ENCODE data around the gene LRIT2.

Gene LRIT2

DNA sequence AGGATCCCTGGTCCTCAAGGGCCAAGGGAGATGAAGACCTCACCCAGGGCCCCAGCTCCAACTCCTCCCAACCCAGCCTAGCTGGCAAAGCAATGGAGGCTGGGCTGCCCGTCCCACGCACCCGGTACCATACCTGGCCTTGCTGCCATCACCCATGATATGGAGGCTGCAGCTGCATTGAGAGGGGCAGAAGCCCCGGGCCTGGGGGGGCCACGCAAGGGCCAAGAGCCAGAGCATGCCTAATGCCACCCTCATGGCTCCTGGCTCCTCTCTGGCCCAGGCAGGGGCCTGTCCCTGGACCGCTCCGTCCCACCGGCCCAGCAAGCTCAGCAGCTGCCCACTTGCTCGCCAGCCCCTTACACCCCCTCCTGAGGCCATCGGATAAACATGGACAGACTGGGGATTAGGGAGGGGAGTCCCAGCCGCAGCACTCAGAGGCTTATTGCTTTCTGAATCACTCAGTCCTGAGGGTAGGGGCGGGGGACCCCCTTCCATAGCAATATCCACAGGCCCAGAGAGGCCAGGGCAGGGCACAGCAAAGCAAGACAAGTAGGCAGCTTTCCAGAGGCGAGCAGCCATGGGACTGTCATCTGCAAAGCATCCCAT, 15.9 kb upstream of the LRIT2 start, which contains the start of gene LRIT1:
TSS of gene LRIT1 (minus strand) at position 362 of the 606 bp plus-strand sequence. CDS start at position 255, 107 bp downstream.
- no peak for DNase-seq (ENCODE audit: low spot score)

DNA sequence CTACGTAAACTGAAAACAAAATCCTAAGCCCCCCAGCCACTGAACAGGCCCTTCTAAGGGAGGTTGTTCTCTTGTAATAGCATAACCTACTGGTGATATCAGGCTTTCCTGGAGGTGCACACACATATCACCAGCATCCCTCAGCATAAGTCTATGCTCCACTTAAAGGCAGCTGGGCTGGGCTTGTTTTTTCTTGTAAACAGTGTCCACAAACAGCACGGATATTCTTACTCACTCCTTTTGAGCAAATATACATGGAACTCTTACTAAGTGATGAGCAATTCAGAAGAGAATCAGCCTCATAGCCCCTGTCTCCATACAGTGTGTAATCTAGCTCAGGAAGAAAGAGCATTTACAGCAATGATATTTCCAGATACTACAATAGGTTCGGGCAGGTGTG, 13.6 kb upstream of the LRIT2 start:
- no peak for DNase-seq (ENCODE audit: low spot score)

DNA sequence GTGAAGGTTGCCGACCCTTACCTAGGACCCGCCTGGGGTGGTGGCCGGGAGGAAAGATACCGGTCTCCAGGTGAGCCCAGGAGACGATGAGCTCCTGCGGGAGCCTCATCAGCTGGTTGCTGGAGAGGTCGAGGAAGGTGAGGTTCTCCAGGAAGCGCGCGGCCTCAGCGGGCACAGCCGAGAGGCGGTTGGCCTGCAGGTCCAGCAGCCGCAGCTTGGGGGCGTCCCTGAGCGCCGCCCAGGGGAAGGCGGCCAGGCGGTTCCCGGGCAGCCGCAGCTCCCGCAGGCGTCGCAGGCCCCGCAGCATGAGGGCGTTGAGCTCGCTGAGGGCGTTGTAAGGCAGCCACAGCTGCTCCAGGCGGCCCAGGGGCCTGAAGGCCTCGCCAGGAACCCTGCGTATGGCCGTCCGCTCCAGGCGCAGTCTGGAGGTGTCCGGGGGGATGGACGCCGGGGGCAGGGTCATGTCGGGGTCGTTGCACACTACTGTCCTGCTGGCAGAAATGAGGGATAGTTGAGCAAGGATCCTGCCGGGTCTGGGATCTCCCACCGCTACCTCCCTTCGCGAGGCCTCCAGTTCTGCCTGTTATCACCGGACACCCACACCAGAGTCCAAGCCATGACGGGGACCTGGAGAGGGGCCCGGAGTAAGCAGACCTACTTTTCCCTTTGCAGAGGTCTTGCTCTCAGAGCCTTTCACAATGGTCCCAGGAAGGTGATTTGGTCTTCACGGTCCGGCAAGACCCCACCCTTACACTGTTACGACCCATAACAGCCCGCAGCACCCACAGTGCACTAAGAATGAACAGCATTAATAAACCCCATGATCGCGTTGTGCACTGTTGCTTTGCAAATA, 12.1 kb upstream of the LRIT2 start:
- DNase-seq (ENCODE audit: low spot score): no peak

DNA sequence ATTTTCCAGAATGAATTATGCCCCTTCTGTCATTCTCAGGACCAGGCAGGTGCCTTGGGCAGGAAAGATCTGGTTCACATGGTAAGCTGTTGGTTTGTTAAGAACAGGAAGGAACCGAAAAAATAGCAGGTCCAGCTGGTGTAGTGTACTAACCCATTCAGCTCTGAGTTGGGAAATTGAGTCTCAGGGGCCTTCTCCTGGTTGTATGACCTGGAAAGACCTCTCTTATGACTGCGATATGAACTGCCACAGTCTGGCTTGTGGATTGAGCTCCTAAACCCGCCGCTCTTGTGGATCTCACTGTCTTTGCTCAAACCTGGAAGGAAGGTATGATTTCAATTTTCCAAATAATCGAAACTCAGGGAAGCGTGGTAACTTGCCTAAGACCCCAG, 11.5 kb upstream of the LRIT2 start:
- no peak for DNase-seq (ENCODE audit: low spot score)

DNA sequence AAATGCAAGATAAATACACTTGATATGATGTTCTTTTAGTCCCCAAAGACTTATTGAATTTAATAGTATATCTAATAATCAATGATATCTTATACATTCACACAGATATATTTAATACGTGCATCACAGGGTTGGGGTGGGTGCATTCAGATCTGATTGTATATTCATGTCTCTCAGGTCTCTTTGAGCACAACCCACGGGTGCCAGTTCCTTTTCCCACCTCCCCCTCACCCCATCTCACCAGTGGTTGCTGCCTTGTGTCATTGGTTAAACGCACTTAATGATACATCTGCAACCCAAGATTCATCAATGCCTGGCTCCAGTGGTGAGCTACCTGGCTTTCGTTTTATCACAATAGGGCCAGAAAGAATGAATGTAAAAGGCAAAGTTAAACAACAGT, 9.8 kb upstream of the LRIT2 start:
- DNase-seq (ENCODE audit: low spot score): no peak

DNA sequence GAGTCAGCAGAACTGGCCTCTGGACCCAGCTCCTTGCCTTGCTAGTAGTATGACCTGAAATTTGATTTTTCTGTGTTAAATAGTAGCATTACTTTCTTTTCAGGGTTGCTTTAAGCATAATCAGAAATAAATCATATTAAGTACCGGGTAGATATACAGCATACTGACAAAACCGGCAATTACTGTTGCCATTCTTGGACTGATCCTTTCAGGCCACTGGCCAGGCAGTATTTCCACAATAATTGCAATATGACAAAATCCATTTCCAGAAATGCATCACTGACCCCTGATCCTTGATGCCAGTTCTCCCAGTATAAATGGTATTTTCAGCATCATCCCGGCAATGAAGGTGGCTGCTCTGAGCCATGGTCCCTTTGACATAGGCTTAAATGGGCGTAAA, 9.1 kb upstream of the LRIT2 start:
- DNase-seq (ENCODE audit: low spot score): no peak

DNA sequence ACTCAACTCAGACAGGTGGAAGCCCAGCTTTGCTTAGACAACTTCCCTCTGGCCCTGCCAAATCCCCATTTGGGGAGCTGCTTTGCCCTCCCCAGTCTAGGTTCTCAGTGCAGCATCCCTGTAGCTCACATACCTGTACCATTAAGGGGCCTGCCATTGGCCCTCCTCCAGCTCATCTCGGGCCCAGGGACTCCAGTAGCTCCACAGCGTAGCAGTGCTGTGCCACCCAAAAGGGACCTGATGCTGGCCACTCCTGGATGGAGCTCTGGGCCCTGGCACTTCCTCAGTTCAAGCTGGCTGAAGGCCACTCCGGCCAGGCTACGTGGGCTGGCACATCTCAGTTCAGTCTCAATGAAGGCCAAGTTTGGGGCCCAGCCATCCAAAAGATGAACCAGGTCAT, 8.6 kb upstream of the LRIT2 start:
- DNase-seq (ENCODE audit: low spot score): no peak

DNA sequence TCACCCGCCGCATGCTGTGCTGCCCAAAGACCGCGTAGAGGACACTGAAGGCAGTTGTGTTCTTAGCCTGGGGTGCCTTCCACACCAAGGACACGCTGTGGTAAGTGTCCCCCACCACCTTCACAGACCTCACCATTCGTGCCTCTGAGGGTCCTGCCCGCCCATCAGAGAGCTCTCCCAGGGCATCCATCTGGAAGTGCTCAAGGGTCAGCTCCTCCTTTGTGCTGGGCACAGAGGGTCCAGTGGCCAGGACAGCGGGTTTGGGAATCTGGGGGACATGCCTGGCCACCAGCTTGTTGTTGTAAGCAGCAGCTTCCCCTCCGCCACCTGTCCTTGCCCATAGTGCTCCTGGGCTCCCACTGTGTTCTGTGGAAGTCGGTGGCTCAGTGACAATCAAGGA, 7.0 kb upstream of the LRIT2 start:
- DNase-seq (ENCODE audit: low spot score): no peak

DNA sequence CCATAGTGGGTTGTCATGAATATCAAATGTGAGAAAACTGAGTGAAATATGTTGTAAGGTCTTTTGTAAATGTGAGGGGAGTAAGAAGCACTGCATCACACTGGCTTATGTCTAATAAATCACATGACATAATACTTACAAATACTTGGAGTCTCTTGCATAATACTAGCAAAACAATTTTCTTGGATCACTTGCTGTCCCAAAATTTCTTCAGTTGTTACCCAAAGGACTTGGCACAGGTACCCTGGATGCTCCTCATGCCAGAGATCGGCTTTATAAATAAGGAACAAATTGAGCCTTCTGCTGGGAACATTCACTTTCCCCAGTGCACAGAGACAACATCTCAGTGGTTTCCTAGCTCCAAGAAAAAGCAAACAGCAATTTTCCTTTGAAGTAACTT, 5.0 kb upstream of the LRIT2 start:
- DNase-seq (ENCODE audit: low spot score): no peak

DNA sequence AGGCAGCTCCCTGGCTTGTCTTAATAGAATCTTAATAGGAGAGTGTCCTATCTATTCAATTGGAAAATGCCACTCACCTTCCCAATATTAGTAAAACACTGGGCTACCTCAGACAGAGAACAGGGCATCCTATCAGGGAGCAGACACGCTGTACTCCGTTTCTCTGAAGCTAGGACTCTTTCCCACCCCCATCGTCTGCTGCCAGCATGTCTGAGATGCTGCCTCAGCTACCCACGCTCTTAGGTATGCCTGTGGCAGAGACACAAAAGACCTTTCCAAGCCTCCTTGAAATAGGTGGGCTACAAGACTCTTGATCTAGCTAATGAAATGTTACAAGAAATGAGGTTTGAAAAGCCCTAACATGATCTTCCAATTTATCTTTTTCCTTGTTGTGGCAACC, 2.5 kb upstream of the LRIT2 start:
- no peak for DNase-seq (ENCODE audit: low spot score)

DNA sequence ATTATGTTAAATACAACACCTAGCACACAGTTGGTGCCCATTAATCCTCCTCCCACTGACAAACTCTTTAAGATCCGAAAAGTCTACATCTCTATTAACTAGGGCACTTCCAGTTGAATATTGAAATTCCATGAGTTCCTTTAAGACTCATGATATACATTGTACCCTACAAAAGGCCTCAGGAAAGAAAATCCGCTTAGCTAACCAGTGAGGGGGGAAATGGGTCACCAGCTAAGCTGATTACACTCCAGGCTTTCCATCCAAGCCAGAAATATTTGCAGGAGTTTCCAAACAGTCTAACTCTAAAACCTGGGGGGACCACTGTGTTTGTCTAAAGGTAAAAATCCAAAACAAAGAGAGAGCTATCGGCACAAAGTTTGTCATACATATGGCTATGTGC, 1.3 kb upstream of the LRIT2 start:
- no peak for DNase-seq (ENCODE audit: low spot score)

DNA sequence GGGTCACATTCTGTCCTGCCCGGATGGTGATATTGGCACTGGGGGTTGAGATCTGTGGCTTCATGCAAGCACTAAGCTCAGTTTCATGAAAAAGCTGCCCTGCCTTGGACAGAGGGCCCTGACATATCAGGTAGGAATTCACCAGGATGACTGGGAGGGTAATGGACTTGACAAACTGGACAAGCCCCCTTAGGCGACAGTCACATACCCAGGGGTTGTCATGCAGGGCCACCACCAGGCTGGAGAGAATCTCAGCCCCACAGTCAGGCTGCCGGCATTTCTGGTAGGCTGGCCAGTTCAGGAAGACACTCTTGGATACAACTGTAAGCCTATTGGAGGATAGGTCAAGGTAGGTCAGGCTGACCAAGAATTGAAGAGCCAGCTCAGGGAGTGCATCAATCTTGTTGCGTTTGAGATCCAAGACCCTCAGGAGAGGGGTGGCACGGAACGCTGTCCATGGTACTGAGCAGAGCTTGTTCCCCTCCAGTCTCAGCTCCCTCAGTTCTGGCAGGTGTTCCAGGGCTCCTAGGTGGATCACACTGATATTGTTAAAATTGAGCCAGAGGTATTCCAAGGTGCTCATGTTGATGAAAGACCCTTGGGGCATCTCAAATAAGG, 824 bp downstream of the LRIT2 start:
- DNase-seq (ENCODE audit: low spot score): no peak

DNA sequence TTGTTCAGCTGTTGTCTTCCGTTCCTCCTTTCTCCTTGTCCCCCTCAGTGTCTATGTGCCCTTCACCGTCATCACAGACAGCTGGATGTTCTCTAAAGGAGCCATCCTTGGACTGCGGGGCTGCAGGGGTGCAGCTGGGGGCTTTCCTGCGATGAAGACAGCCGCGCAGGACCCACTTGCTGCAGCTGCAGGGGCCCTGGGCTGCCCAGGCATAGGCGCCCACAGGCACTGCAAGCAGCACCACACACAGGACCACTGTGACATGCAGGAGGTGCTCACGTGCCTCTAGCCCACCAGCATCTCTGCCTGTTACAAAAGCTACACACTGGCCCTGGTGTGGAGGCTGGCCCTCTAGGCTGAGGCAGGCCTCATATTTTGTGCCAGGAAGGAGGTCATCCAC, 3.4 kb downstream of the LRIT2 start:
- DNase-seq (ENCODE audit: low spot score): no peak

DNA sequence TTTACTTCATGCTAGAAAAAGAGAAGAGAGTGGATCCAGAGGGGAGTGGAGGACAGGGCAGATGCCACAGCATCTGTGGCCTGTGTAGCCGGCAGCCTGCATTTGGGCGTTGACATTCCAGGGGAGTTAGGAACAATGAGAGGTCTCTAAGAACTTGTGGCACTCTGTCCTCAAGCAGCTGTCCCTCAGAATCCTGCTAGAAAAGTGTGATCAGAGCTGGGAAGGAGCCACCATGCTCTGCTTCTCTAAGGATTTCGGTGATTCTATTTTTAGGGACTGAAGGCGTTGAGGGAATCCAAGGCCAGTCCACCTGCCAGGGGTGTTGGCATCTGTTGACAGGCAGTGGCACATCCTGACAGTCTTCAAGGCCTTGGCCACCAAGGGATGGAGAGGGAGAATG, 7.6 kb downstream of the LRIT2 start:
- DNase-seq (ENCODE audit: low spot score): no peak

DNA sequence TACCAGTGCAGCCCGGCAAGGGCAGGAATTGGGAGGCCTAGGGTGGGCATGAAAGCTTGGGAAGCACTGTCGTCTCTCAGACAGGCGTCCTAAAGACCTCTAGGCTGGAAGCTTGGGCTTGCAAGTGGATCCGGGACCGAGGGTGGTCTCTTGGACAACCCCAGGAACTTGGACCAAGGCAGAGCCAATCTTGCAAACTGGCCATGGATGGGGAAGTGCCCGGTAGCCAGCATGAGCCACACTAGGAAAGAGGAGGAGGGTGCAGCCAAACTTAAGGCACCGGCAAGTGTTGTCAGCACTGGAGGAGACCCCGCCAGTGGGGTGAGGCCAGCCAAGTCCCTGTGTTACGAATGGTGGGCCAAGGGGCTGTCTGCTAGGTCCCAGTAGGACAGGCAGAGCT, 8.5 kb downstream of the LRIT2 start:
- DNase-seq (ENCODE audit: low spot score): no peak

DNA sequence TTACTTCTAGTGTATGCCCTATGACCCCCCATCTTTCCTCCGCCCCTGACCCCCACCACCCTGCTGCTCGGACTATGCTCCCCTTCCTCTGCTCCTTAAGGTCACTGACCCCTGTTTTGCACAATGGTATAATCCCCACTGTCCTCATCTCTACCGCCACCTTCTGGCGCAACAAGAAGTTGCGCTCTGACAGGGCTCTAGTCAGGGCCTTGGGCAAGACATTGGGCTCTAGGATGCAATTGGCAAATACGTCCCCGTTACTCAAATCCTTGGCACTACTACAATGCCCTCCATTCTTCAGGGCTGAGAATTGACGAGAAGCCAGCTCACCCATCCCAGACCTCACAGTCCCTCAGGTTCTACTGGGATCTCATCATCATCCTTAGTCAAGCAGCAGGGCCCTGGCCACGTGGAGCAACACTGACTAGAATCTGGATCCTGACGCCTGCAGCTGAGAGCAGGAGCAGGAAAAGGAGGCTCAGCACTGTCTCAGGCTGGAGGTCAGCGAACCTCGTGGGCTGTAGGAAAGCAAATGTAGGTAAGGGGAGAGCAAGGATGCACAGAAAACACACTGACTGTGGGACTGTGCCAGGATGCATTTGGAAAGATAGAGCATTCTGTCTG, 10.6 kb downstream of the LRIT2 start:
- DNase-seq (ENCODE audit: low spot score): no peak

DNA sequence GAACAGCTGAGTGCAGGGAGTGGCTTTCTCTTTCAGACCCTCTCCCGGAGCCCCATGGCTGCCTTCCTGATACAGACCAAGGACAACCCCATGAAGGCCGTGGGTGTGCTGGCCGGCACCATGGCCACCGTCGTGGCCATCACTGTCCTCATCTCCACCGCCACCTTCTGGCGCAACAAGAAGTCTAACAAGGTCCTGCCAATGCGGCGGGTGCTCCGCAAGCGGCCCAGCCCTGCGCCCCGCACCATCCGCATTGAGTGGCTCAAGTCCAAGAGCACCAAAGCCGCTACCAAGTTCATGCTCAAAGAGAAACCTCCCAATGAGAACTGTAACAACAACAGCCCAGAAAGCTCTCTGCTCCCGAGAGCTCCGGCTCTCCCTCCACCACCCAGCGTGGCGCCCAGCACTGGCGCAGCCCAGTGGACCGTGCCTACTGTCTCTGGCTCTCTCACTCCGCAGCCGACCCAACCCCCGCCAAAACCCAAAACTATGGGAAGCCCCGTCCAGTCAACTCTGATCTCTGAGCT, 11.2 kb downstream of the LRIT2 start:
- DNase-seq (ENCODE audit: low spot score): no peak

DNA sequence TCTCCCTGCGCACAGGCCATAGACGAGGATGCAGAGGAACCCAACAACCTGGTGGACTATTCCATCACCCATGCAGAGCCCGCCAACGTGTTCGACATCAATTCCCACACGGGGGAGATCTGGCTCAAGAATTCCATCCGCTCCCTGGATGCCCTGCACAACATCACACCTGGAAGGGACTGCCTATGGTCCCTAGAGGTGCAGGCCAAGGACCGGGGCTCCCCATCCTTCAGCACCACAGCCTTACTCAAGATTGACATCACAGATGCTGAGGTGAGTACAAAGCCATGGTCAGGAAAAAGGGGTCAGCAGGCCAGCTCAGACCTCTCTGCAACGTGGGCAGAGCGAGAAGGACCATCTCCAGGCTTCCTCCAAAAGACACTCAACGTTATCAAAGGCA, 12.3 kb downstream of the LRIT2 start:
- DNase-seq (ENCODE audit: low spot score): no peak

DNA sequence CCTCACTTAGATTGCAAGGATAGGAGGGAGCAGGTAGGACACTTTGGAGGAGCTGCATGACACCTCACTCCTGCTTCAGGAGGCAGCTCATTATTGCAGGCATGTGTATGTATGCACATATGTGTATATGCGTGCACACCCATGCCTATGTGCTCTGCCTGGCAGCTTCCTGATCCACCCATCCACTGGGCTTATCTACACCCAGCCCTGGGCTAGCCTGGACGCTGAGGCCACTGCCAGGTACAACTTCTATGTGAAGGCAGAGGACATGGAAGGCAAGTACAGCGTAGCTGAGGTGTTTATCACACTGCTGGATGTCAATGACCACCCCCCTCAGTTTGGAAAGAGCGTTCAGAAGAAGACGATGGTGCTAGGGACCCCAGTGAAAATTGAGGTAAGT, 13.3 kb downstream of the LRIT2 start:
- no peak for DNase-seq (ENCODE audit: low spot score)

DNA sequence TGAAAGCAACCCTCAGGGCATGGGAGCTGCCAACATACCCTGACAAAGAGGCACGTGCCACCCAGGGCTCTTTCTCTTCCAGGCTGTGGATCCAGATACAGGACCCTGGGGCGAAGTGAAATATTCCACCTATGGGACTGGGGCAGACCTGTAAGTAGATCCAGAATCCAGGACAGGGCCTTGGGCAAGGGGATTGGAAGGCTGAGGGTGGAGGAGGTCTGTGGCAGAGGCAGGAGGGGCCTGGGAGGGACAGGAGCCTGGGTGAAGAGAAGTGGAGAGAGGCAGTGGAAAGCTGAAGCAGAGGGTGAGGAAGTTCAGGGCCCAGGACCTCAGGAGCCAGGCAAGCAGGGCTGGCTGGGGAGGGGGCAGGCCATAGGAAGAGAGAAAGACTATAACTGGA, 13.8 kb downstream of the LRIT2 start:
- DNase-seq (ENCODE audit: low spot score): no peak

DNA sequence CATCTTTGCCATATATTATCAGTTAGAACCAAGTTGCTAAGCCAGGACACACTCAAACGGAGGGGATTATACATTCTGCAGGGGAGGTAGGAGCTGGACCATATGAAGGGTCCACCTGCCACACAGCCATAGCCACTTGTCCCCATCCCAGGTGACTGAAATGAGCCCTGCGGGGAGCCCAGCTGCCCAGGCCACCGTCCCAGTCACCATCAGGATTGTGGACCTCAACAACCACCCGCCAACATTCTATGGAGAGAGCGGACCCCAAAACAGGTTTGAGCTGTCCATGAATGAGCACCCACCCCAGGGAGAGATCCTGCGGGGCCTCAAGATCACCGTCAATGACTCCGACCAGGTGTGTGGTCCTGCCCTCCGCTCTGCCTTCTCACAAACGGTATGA, 17.3 kb downstream of the LRIT2 start:
- DNase-seq (ENCODE audit: low spot score): no peak

DNA sequence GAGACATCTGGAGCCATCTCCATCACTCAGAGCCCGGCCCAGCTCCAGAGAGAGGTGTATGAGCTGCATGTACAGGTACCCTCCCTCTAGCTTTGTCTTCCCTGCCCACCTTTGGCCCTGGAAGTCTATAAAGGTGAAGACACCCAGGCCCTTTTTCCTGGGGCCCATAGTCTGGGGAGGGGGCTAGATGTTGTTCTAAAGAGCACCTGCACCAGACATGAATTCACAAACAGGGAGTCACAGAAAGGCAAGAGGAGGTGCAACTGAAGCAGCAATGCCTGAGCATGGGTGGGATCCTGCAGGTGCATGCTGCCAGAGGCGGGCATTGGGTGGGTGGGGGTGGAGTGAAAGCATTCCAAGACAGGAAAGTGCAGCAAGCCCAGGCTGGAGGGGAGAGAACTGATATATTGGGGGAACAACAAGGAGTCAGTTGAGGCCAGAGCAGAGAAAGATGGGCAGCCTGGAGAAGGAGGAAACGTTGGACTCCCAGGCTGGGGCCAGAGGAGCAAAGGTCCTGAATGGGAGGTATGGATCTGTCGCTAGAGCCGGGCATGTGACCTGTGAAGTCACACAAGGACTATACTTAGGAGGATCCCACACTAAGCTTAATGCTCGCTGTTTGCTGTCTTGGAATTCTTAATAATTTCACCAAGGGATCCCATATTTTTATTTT, 19.4 kb downstream of the LRIT2 start:
- DNase-seq (ENCODE audit: low spot score): no peak
